Medulla oblongata (tissue), 1 donor: ENCODE results near the gene NAT9.

Source experiments
- DNase-seq: peaks from one replicate; pipeline ENCODE4 v3.0.0-alpha.2; 2015; ENCODE audit errors: extremely low spot score

NAT9 gene

GRCh38 chr17:74806334-74806733 is 30.2 kb upstream of the NAT9 start:
- no peak for DNase-seq

GRCh38 chr17:74805591-74805991 is 29.4 kb upstream of the NAT9 start:
- peak; percentile 80 for DNase-seq

GRCh38 chr17:74804683-74805082 is 28.5 kb upstream of the NAT9 start:
- DNase-seq = no peak

- no peak for DNase-seq
Observed at GRCh38 chr17:74803971-74804370, 27.8 kb upstream of the NAT9 start.

- no peak for DNase-seq
Observed at GRCh38 chr17:74803388-74803930, 27.3 kb upstream of the NAT9 start.

GRCh38 chr17:74801896-74802295 is 25.8 kb upstream of the NAT9 start:
- DNase-seq = no peak

GRCh38 chr17:74800531-74800930 is 24.4 kb upstream of the NAT9 start:
- DNase-seq = no peak

- DNase-seq = no peak
Observed at GRCh38 chr17:74799097-74799496, 23.0 kb upstream of the NAT9 start.

- no peak for DNase-seq
Observed at GRCh38 chr17:74798239-74798707, 22.1 kb upstream of the NAT9 start.

- DNase-seq = no peak
Observed at GRCh38 chr17:74797824-74798223, 21.7 kb upstream of the NAT9 start.

GRCh38 chr17:74796866-74797265 is 20.7 kb upstream of the NAT9 start:
- DNase-seq = no peak

- DNase-seq = no peak
Observed at GRCh38 chr17:74796211-74796610, 20.1 kb upstream of the NAT9 start.

GRCh38 chr17:74795327-74796020 is 19.3 kb upstream of the NAT9 start:
- DNase-seq = peak; percentile 35

- no peak for DNase-seq
Observed at GRCh38 chr17:74792586-74793105, 16.5 kb upstream of the NAT9 start.

GRCh38 chr17:74790161-74791058 is 14.3 kb upstream of the NAT9 start:
- DNase-seq = peak; percentile 61

GRCh38 chr17:74786431-74787055 is 10.4 kb upstream of the NAT9 start:
- DNase-seq = no peak

GRCh38 chr17:74785981-74786360 is 9.8 kb upstream of the NAT9 start:
- no peak for DNase-seq

GRCh38 chr17:74785096-74785980 is 9.2 kb upstream of the NAT9 start:
- DNase-seq = no peak

GRCh38 chr17:74784125-74784810 is 8.1 kb upstream of the NAT9 start:
- no peak for DNase-seq

GRCh38 chr17:74782571-74782970 is 6.4 kb upstream of the NAT9 start:
- DNase-seq = no peak
